Activated gamma-delta T cell treated with anti-CD3 and anti-CD28 coated beads, Interleukin-2, amount 50 U/mL, for 16 hours (primary cell): ENCODE measurements around the gene AR.

Source experiments
- DNase-seq: peaks from one replicate; pipeline ENCODE4 v3.0.0-alpha.2; 2020; ENCODE audit warnings: low read depth

Gene AR

GRCh38 chrX:67563469-67564448 lies 19.9 kb downstream of the AR start:
- no peak for DNase-seq

- no peak for DNase-seq
These were observed 20.7 kb downstream of the AR start for GRCh38 chrX:67564475-67564874.

- no peak for DNase-seq
These were observed 24.9 kb downstream of the AR start for GRCh38 chrX:67568769-67569168.

GRCh38 chrX:67570839-67571238 lies 27.0 kb downstream of the AR start:
- no peak for DNase-seq

- DNase-seq, result no peak
These were observed 30.9 kb downstream of the AR start for GRCh38 chrX:67574696-67575095.

- DNase-seq, result no peak
These were observed 38.6 kb downstream of the AR start for GRCh38 chrX:67582436-67582835.

GRCh38 chrX:67583171-67583570 lies 39.4 kb downstream of the AR start:
- DNase-seq, result no peak

GRCh38 chrX:67585401-67585800 lies 41.6 kb downstream of the AR start:
- no peak for DNase-seq

- no peak for DNase-seq
These were observed 44.3 kb downstream of the AR start for GRCh38 chrX:67587946-67588624.

- DNase-seq, result no peak
These were observed 53.3 kb downstream of the AR start for GRCh38 chrX:67596839-67597790.

- no peak for DNase-seq
These were observed 55.7 kb downstream of the AR start for GRCh38 chrX:67599532-67599931.

- DNase-seq, result no peak
These were observed 58.0 kb downstream of the AR start for GRCh38 chrX:67601771-67602170.

GRCh38 chrX:67604979-67605703 lies 61.3 kb downstream of the AR start:
- DNase-seq, result no peak

GRCh38 chrX:67607466-67607865 lies 63.6 kb downstream of the AR start:
- no peak for DNase-seq

GRCh38 chrX:67610282-67610681 lies 66.5 kb downstream of the AR start:
- no peak for DNase-seq

- no peak for DNase-seq
These were observed 68.4 kb downstream of the AR start for GRCh38 chrX:67612231-67612630.

GRCh38 chrX:67613366-67613765 lies 69.5 kb downstream of the AR start:
- DNase-seq, result no peak

- no peak for DNase-seq
These were observed 70.2 kb downstream of the AR start for GRCh38 chrX:67613996-67614395.

GRCh38 chrX:67614423-67614822 lies 70.6 kb downstream of the AR start:
- no peak for DNase-seq

- DNase-seq, result no peak
These were observed 75.4 kb downstream of the AR start for GRCh38 chrX:67619253-67619652.

- DNase-seq, result no peak
These were observed 78.3 kb downstream of the AR start for GRCh38 chrX:67622053-67622585.
